Hepatocyte (in vitro differentiated cells): ENCODE measurements around the gene SYTL4. TPM values are rescaled to one million over a fixed set of nuclear protein-coding genes. Genes with fewer than 3 reads are reported as not detected.

Source experiments
- DNase-seq: peaks from one replicate; pipeline ENCODE4 v3.0.0-alpha.2; 2016; ENCODE audit warnings: low spot score
- H2AFZ ChIP-seq: fragments of 200-600 bp; sonication (generic); 2 replicates; pipeline ENCODE4 v1.6.0; 2016; ENCODE audit warnings: antibody characterized with exemption, mild to moderate bottlenecking
- H3K27ac ChIP-seq: fragments of 200-600 bp; sonication (generic); 2 replicates; pipeline ENCODE4 v1.5.1; 2016; ENCODE audit warnings: mild to moderate bottlenecking
- H3K27me3 ChIP-seq: fragments of 200-600 bp; sonication (generic); 2 replicates; pipeline ENCODE4 v1.6.1; 2016
- H3K36me3 ChIP-seq: fragments of 200-600 bp; sonication (generic); replicated peaks from 2 replicates; pipeline ENCODE4 v1.5.1; 2016; ENCODE audit warnings: low read depth; ENCODE audit not compliant: insufficient read depth
- H3K4me1 ChIP-seq: fragments of 200-600 bp; sonication (generic); 2 replicates; pipeline ENCODE4 v1.5.1; 2016; ENCODE audit warnings: mild to moderate bottlenecking, moderate library complexity; ENCODE audit not compliant: insufficient read depth
- H3K4me2 ChIP-seq: fragments of 200-600 bp; sonication (generic); 2 replicates; pipeline ENCODE4 v1.6.0; 2016
- H3K4me3 ChIP-seq: fragments of 200-600 bp; sonication (generic); 2 replicates; pipeline ENCODE4 v1.5.1; 2016; ENCODE audit warnings: mild to moderate bottlenecking
- H3K79me2 ChIP-seq: fragments of 200-600 bp; sonication (generic); 2 replicates; pipeline ENCODE4 v1.6.0; 2017; ENCODE audit warnings: mild to moderate bottlenecking
- H3K9me2 ChIP-seq: fragments of 200-600 bp; sonication (generic); replicated peaks from 2 replicates; pipeline ENCODE4 v1.6.0; 2017; ENCODE audit warnings: mild to moderate bottlenecking; ENCODE audit not compliant: insufficient read depth
- H3K9me3 ChIP-seq: fragments of 200-600 bp; sonication (generic); 2 replicates; pipeline ENCODE4 v1.5.1; 2016; ENCODE audit warnings: low read depth, mild to moderate bottlenecking
- H4K20me1 ChIP-seq: fragments of 200-600 bp; sonication (generic); 2 replicates; pipeline ENCODE4 v1.6.0; 2016; ENCODE audit warnings: mild to moderate bottlenecking; ENCODE audit not compliant: insufficient read depth, poor library complexity, severe bottlenecking
- CTCF ChIP-seq: fragments of 200-600 bp; sonication (generic); IDR thresholded peaks from 2 replicates; pipeline ENCODE4 v1.5.1; 2016; ENCODE audit warnings: antibody characterized with exemption, mild to moderate bottlenecking; ENCODE audit not compliant: poor library complexity
- EZH2 ChIP-seq: fragments of 200-600 bp; sonication (generic); IDR thresholded peaks from 2 replicates; pipeline ENCODE4 v1.6.1; 2016; ENCODE audit warnings: antibody characterized with exemption, mild to moderate bottlenecking, borderline replicate concordance
- EZH2phosphoT487 ChIP-seq: fragments of 200-600 bp; sonication (generic); IDR thresholded peaks from one replicate; pipeline ENCODE4 v1.6.1; 2018; ENCODE audit warnings: antibody characterized with exemption, mild to moderate bottlenecking, low read depth, moderate library complexity; ENCODE audit not compliant: unreplicated experiment, severe bottlenecking
- WGBS: methylation state at CpG from one replicate; pipeline ENCODE4 v1.1.6; 2016; ENCODE audit warnings: low lambda C conversion rate; ENCODE audit errors: missing lambda C conversion rate; 5-methylcytosine and 5-hydroxymethylcytosine counted together
- polyA plus RNA-seq: library from polyadenylated mRNA; unstranded; fragments of >200 nt; fragmentation: Nextera tagmentation; extraction: Ambion mirVana; gene quantifications from 2 replicates; pipeline ENCODE4 v1.2.1, GENCODE V29; 2016
- total RNA-seq: library from RNA; depleted of rRNA; stranded (reverse); fragments of >200 nt; gene quantifications from 2 replicates; pipeline ENCODE4 v1.2.3, GENCODE V29; 2014

The SYTL4 gene
- total and polyA plus RNA-seq, 2 experiments from 2014 or later = 2.4 to 3.4 TPM

- H3K4me1 ChIP-seq = peaks cover 9% of the 10 kb centered on the region
- no peak overlapping the region for H3K4me2 ChIP-seq
- no peaks in the 10 kb centered on the region for H3K27me3 ChIP-seq
- H3K4me3 ChIP-seq = no peak overlapping the region
- 85% methylated on average over 4 of the region's 4 CpGs for WGBS
- H3K36me3 ChIP-seq = no peaks in the 10 kb centered on the region
- no peak overlapping the region for H3K27ac ChIP-seq
- no peak overlapping the region for H2AFZ ChIP-seq
- H3K9me2 ChIP-seq = no peaks in the 10 kb centered on the region
- no peak for TF ChIP-seq CTCF
- no peak for TF ChIP-seq EZH2
- TF ChIP-seq EZH2phosphoT487 = no peak
- DNase-seq = no peak
- H3K9me3 ChIP-seq = no peaks in the 10 kb centered on the region
- H3K79me2 ChIP-seq = no peaks in the 10 kb centered on the region
- H4K20me1 ChIP-seq = no peaks in the 10 kb centered on the region
These were observed 69.1 kb downstream of the SYTL4 start for GRCh38 chrX:100662796-100663195.

GRCh38 chrX:100662170-100662569, 69.8 kb downstream of the SYTL4 start:
- Histone ChIP-seq H3K27ac (no peak overlapping the region), H3K9me2 (no peaks in the 10 kb centered on the region), H3K9me3 (no peaks in the 10 kb centered on the region), H3K4me2 (no peak overlapping the region), H2AFZ (no peak overlapping the region), H3K79me2 (no peaks in the 10 kb centered on the region), H4K20me1 (no peaks in the 10 kb centered on the region), H3K36me3 (no peaks in the 10 kb centered on the region), H3K27me3 (no peaks in the 10 kb centered on the region), H3K4me1 (peaks cover 9% of the 10 kb centered on the region), H3K4me3 (no peak overlapping the region)
- 85% methylated on average over 13 of the region's 13 CpGs for WGBS
- TF ChIP-seq EZH2phosphoT487 = no peak
- TF ChIP-seq EZH2 = no peak
- TF ChIP-seq CTCF = no peak
- DNase-seq = no peak

GRCh38 chrX:100659431-100660137, 72.3 kb downstream of the SYTL4 start:
- peak overlapping the region; percentile 13 for H3K4me2 ChIP-seq
- H3K9me3 ChIP-seq = no peaks in the 10 kb centered on the region
- TF ChIP-seq EZH2phosphoT487 = no peak
- no peak for TF ChIP-seq CTCF
- no peak for TF ChIP-seq EZH2
- no peak overlapping the region for H3K4me3 ChIP-seq
- WGBS = 77% methylated on average over 4 of the region's 4 CpGs
- H4K20me1 ChIP-seq = no peaks in the 10 kb centered on the region
- H3K27ac ChIP-seq = peak overlapping the region; percentile 73
- H3K79me2 ChIP-seq = no peaks in the 10 kb centered on the region
- H2AFZ ChIP-seq = no peak overlapping the region
- H3K36me3 ChIP-seq = no peaks in the 10 kb centered on the region
- no peaks in the 10 kb centered on the region for H3K9me2 ChIP-seq
- H3K4me1 ChIP-seq = peaks cover 9% of the 10 kb centered on the region
- H3K27me3 ChIP-seq = no peaks in the 10 kb centered on the region
- no peak for DNase-seq
